HL-60/S4 treated with retinoic acid at 250 ng/mL for 4 days and 3 days (cell line): ENCODE measurements around the gene PRKCG.
"Not testable (repeated sequence)": the region's sequence is repeated elsewhere in the genome, so short reads cannot be mapped to it uniquely, and the experiment has no call there.

Experiments used
- in situ Hi-C: fragments of 300-500 bp; cut with MboI; formaldehyde crosslinking; loops from 2 replicates; pipeline ENCODE4 v1.7.0; 2022; ENCODE audit warnings: low sequenced_read_pairs

The PRKCG gene

GRCh38 chr19:53881482-53882390 lies at the start of gene PRKCG:
Gene PRKCG, plus strand, starts transcription at chr19:53882197. Its CDS starts 298 bp downstream, at chr19:53882495.
- in situ Hi-C loops, result no loop called here

- in situ Hi-C loops, result not testable (repeated sequence)
Measured at GRCh38 chr19:53832861-53833260, 49.1 kb upstream of the PRKCG start.

GRCh38 chr19:53838446-53838845 lies 43.6 kb upstream of the PRKCG start:
- in situ Hi-C loops, result not testable (repeated sequence)

- in situ Hi-C loops, result not testable (repeated sequence)
Measured at GRCh38 chr19:53840241-53840640, 41.8 kb upstream of the PRKCG start.

- in situ Hi-C loops, result not testable (repeated sequence)
Measured at GRCh38 chr19:53840914-53841313, 41.1 kb upstream of the PRKCG start.

- in situ Hi-C loops, result no loop called here
Measured at GRCh38 chr19:53844849-53845246, 37.1 kb upstream of the PRKCG start.

GRCh38 chr19:53847555-53847954 lies 34.4 kb upstream of the PRKCG start:
- in situ Hi-C loops, result no loop called here

GRCh38 chr19:53849237-53849676 lies 32.7 kb upstream of the PRKCG start:
- in situ Hi-C loops, result no loop called here

GRCh38 chr19:53853707-53854106 lies 28.3 kb upstream of the PRKCG start:
- in situ Hi-C loops, result no loop called here

GRCh38 chr19:53864308-53864836 lies 17.6 kb upstream of the PRKCG start:
- in situ Hi-C loops, result no loop called here

GRCh38 chr19:53865523-53865917 lies 16.5 kb upstream of the PRKCG start:
- in situ Hi-C loops, result no loop called here

GRCh38 chr19:53865918-53866864 lies 15.8 kb upstream of the PRKCG start:
- in situ Hi-C loops, result no loop called here

- in situ Hi-C loops, result no loop called here
Measured at GRCh38 chr19:53866865-53867224, 15.2 kb upstream of the PRKCG start.

GRCh38 chr19:53867225-53868090 lies 14.5 kb upstream of the PRKCG start, which contains the start of gene MYADM:
Gene MYADM, plus strand, starts transcription at chr19:53867883. Its CDS starts 5,647 bp downstream, at chr19:53873530.
- in situ Hi-C loops, result no loop called here

- in situ Hi-C loops, result no loop called here
Measured at GRCh38 chr19:53868091-53868891, 13.7 kb upstream of the PRKCG start.

GRCh38 chr19:53868892-53869804 lies 12.8 kb upstream of the PRKCG start:
- in situ Hi-C loops, result no loop called here

- in situ Hi-C loops, result not testable (repeated sequence)
Measured at GRCh38 chr19:53869805-53870484, 12.1 kb upstream of the PRKCG start.

- in situ Hi-C loops, result no loop called here
Measured at GRCh38 chr19:53870485-53870844, 11.5 kb upstream of the PRKCG start.
